Activated CD8-positive, alpha-beta T cell treated with anti-CD3 and anti-CD28 coated beads, Interleukin-2, amount 10 ng/mL, durations not matched to agents 7 days and 5 days (primary cell): ENCODE results near the gene CDHR2. TPM values are rescaled to one million over a fixed set of nuclear protein-coding genes. Genes with fewer than 3 reads are reported as not detected.
A peak's percentile ranks its signal among the peaks of the same experiment; 100 is the strongest.
"Not testable (repeated sequence)": the region's sequence is repeated elsewhere in the genome, so short reads cannot be mapped to it uniquely, and the experiment has no call there.

Experiments used
- ATAC-seq: fragments of 150-1000 bp; cut with Tn5 transposase; one replicate; pipeline ENCODE4 v1.10.0; 2021; ENCODE audit warnings: moderate library complexity
- CTCF ChIA-PET: fragments of 350-600 bp; sonication (Branson Sonifier 250); formaldehyde crosslinking; loops from one replicate; lab custom pipeline; 2021; ENCODE audit warnings: antibody characterized with exemption; lab: Charles Lee
- POLR2A ChIA-PET: fragments of 350-600 bp; sonication (Branson Sonifier 250); formaldehyde crosslinking; loops from one replicate; lab custom pipeline; 2021; ENCODE audit warnings: antibody characterized with exemption; lab: Charles Lee
- DNase-seq: peaks from one replicate; pipeline ENCODE4 v3.0.0-alpha.2; 2020
- H3K27ac Mint-ChIP-seq: one replicate; pipeline ENCODE4 v1.8.0; 2021; ENCODE audit warnings: mild to moderate bottlenecking, mixed read lengths
- H3K27me3 Mint-ChIP-seq: one replicate; pipeline ENCODE4 v1.8.0; 2021; ENCODE audit warnings: low read depth, mixed read lengths
- H3K36me3 Mint-ChIP-seq: one replicate; pipeline ENCODE4 v1.8.0; 2021; ENCODE audit warnings: low read depth, mixed read lengths
- H3K4me1 Mint-ChIP-seq: one replicate; pipeline ENCODE4 v1.8.0; 2021; ENCODE audit warnings: low read depth, mixed read lengths
- H3K4me3 Mint-ChIP-seq: one replicate; pipeline ENCODE4 v1.8.0; 2021; ENCODE audit warnings: mild to moderate bottlenecking, mixed read lengths
- H3K9me3 Mint-ChIP-seq: one replicate; pipeline ENCODE4 v1.8.0; 2022; ENCODE audit warnings: mixed read lengths; ENCODE audit not compliant: insufficient read depth
- total RNA-seq, 2 experiments: library from RNA; stranded (reverse); gene quantifications; one replicate each; pipeline ENCODE4 v1.2.3, GENCODE V29; 2021

Gene CDHR2
- total RNA-seq, 2 experiments from 2014 or later: 2.1 to 2.2 TPM

DNA sequence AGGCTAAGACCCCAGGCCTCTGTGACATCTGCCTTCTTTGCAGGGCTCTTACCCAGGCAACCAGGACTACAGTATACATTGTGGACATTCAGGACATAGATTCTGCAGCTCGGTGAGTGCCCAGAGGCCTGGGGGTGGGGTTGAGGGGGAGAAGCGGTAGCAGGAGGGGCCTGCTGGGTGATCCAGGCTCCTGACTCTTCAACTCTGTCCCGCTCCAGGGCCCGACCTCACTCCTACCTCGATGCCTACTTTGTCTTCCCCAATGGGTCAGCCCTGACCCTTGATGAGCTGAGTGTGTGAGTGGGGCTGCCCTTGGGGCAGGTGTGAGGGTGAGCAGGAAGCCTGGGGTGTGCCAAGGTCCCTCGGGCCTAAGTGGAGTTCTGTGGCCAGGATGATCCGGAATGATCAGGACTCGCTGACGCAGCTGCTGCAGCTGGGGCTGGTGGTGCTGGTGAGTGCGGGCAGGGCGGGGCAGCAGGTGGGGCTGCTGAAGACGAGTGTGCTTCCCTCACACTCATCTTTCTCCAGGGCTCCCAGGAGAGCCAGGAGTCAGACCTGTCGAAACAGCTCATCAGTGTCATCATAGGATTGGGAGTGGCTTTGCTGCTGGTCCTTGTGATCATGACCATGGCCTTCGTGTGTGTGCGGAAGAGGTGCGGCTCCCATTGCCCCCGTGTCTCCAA, 41.0 kb downstream of the CDHR2 start:
- H3K4me1 Mint-ChIP-seq: no peaks in the 10 kb centered on the region
- no peak overlapping the region for H3K4me3 Mint-ChIP-seq
- no peak for ATAC-seq
- POLR2A ChIA-PET: interaction anchor here (0.6 kb wide), 1 partner anchor 247 kb away, joined by 3 read pairs; no protein-coding TSS in a partner anchor
- DNase-seq: no peak
- no peaks in the 10 kb centered on the region for H3K36me3 Mint-ChIP-seq
- H3K27me3 Mint-ChIP-seq: no peaks in the 10 kb centered on the region
- H3K9me3 Mint-ChIP-seq: peaks cover 6% of the 10 kb centered on the region
- CTCF ChIA-PET: interaction anchor here (1.4 to 1.5 kb wide), 2 partner anchors 10 to 16 kb away, joined by 3 to 4 read pairs; no protein-coding TSS in a partner anchor
- no peak overlapping the region for H3K27ac Mint-ChIP-seq

DNA sequence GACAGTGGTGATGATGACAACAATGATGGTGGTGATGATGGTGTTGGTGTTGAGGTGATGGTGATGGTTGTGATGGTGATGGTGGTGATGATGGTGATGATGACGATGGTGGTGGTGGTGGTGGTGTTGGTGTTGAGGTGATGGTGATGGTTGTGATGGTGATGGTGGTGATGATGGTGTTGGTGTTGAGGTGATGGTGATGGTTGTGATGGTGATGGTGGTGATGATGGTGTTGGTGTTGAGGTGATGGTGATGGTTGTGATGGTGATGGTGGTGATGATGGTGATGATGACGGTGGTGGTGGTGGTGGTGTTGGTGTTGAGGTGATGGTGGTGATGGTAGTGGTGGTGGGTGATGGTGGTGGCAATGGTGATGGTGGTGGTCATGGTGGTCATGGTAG, 42.5 kb downstream of the CDHR2 start:
- H3K36me3 Mint-ChIP-seq, POLR2A ChIA-PET, H3K4me3 Mint-ChIP-seq: not testable (repeated sequence)

DNA sequence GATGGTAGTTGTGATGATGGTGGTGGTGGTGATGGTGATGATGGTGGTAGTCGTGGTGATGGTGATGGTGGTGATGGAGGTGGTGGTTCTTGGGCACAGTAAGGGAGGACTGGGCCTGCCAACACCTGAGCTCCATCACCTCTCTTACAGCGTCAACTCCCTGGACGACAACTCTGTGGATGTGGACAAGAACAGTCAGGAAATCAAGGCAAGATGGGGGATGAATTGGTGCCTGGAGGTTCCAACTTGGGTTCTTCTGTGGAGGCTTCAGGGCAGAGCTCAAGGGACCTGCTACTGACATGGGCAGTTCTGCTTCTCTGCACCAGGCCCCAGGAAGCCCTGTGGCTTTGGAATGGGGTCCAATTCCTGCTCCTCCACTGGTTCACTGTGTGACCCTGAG, 43.4 kb downstream of the CDHR2 start:
- no peak overlapping the region for H3K27ac Mint-ChIP-seq
- CTCF ChIA-PET: interaction anchor here (1.0 kb wide), 1 partner anchor 145 kb away, joined by 3 read pairs; no protein-coding TSS in a partner anchor
- H3K36me3 Mint-ChIP-seq: no peaks in the 10 kb centered on the region

More for the DNA sequence above, 42.5 kb downstream of the CDHR2 start:
- DNase-seq, H3K4me1 Mint-ChIP-seq, H3K27me3 Mint-ChIP-seq, H3K9me3 Mint-ChIP-seq, H3K27ac Mint-ChIP-seq, CTCF ChIA-PET, ATAC-seq: not testable (repeated sequence)

DNA sequence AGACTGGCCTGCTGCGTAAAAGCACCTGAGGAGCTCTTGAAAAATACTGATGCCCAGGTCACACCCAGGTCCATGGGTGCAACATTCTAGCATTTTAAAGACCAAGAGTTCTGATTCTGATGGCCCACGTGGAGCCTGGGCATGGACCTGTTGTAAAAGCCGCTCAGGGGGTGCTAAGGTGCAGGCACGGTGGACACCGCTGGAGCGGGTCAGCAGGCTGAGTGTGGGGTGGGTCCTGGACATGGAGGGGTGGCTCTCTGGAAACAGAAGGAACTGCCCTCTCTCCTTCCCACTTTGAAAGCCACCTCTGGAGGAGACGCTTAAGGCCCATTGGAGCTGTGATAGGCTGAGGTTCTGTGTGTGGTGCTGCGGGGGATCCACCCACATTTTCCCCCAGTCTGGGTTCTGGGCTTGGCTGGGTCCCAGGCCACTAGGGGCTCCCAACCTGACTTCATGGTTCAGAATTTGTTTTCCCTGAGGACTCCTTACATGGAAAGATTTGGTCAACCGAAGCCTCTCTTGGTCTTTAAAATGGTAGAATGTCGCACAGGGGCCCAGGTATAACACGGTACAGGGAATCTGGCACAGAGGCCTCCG, 44.2 kb downstream of the CDHR2 start:
- Mint-ChIP-seq H3K4me1 (peaks cover 8% of the 10 kb centered on the region), H3K9me3 (no peaks in the 10 kb centered on the region), H3K4me3 (no peak overlapping the region), H3K27me3 (peaks cover 2% of the 10 kb centered on the region), H3K36me3 (no peaks in the 10 kb centered on the region), H3K27ac (no peak overlapping the region)
- ChIA-PET POLR2A (no interaction called here), CTCF (interaction anchor here (1.0 kb wide), 1 partner anchor 146 kb away, joined by 3 read pairs; no protein-coding TSS in a partner anchor)
- DNase-seq: no peak
- no peak for ATAC-seq

More for the DNA sequence above, 43.4 kb downstream of the CDHR2 start:
- Mint-ChIP-seq H3K4me3 (no peak overlapping the region), H3K4me1 (peaks cover 8% of the 10 kb centered on the region), H3K9me3 (no peaks in the 10 kb centered on the region), H3K27me3 (no peaks in the 10 kb centered on the region)
- POLR2A ChIA-PET: no interaction called here
- DNase-seq: no peak
- no peak for ATAC-seq

DNA sequence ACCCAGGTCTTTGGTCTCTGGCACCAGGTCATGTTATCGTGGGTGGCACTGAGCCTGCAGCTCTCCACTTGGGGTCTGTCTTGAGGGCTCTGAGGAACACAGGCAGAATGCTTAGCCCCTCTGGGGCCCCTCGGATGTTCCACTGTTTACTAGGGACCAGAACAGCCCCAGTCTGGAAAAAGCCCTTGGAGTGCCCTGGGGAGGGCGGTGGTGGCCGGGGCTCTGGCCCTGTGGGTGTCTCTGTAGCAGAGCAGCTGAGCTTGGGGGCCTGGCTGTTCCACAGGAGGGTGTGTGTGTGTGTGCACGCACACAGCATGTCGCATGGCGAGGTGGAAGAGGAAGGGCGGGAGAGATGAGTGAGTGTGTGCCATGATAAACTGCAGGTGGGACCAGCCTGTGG, 45.4 kb downstream of the CDHR2 start:
- CTCF ChIA-PET: interaction anchor here (3.1 kb wide), 1 partner anchor 178 kb away, joined by 22 read pairs; the partner anchor contains the start of gene CLTB

DNA sequence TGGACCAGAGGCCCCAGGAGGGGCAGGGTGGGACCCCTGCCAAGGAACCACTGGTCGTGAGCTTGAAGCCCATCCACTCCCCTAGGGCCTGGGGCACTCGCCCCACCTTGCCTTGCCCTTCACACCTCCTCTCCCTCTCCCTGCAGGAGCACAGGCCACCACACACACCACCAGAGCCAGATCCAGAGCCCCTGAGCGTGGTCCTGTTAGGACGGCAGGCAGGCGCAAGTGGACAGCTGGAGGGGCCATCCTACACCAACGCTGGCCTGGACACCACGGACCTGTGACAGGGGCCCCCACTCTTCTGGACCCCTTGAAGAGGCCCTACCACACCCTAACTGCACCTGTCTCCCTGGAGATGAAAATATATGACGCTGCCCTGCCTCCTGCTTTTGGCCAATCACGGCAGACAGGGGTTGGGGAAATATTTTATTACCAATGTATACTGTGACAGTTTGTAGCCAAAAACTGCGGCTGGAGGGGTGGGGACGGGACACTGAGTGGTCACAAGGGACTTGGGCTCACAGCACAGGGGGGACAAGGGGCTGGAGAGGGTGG, 46.3 kb downstream of the CDHR2 start:
- Mint-ChIP-seq H3K4me3 (no peak overlapping the region), H3K4me1 (peaks cover 8% of the 10 kb centered on the region), H3K9me3 (no peaks in the 10 kb centered on the region), H3K27ac (no peak overlapping the region), H3K36me3 (no peaks in the 10 kb centered on the region), H3K27me3 (peaks cover 2% of the 10 kb centered on the region)
- POLR2A ChIA-PET: no interaction called here
- CTCF ChIA-PET: interaction anchor here (1.8 to 3.1 kb wide), 3 partner anchors 22 to 179 kb away, joined by 5 to 22 read pairs (median 7); partner anchors contain the start of gene CLTB
- no peak for DNase-seq
- ATAC-seq: no peak

More for the DNA sequence above, 45.4 kb downstream of the CDHR2 start:
- DNase-seq: no peak
- H3K4me1 Mint-ChIP-seq: peaks cover 8% of the 10 kb centered on the region
- H3K4me3 Mint-ChIP-seq: no peak overlapping the region
- no peaks in the 10 kb centered on the region for H3K36me3 Mint-ChIP-seq
- H3K27ac Mint-ChIP-seq: no peak overlapping the region
- no peak for ATAC-seq
- peaks cover 2% of the 10 kb centered on the region for H3K27me3 Mint-ChIP-seq
- no peaks in the 10 kb centered on the region for H3K9me3 Mint-ChIP-seq
- POLR2A ChIA-PET: no interaction called here

DNA sequence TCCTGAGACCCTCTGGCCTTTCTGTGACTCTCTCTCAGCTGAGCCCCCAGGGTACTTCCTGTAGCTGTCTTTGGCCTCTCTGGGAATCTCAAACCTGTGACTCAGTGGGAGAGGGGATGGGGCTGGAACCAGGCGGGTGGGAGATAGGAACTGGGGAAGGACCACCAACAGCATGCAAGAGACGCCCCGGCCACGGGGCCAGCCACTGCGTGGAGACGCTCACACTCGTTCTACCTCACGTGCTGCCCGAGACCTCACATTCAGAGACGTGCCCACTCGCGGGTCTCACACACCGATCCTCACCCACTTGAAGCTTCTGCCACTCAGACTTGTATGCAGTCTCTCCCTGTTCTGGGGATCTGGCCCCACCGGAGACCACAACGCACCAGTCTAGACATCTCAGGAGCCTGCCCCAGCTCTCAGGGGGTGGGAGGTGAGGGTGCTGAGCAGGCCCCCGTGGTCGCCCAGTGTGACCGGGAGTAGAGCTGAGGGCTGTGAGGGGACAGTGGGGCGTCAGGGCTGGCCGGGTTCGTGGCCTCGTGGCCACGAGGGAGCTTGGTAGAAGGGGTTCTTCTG, 47.0 kb downstream of the CDHR2 start:
- H3K36me3 Mint-ChIP-seq: no peaks in the 10 kb centered on the region
- H3K4me1 Mint-ChIP-seq: peaks cover 8% of the 10 kb centered on the region
- H3K9me3 Mint-ChIP-seq: no peaks in the 10 kb centered on the region
- H3K4me3 Mint-ChIP-seq: peak overlapping the region; percentile 66
- no peak for ATAC-seq
- H3K27ac Mint-ChIP-seq: no peak overlapping the region
- POLR2A ChIA-PET: no interaction called here
- no peak for DNase-seq
- CTCF ChIA-PET: interaction anchor here (0.9 to 3.1 kb wide), 8 partner anchors 10 to 242 kb away, joined by 3 to 22 read pairs (median 5); partner anchors contain the start of gene CLTB
- H3K27me3 Mint-ChIP-seq: peaks cover 2% of the 10 kb centered on the region

DNA sequence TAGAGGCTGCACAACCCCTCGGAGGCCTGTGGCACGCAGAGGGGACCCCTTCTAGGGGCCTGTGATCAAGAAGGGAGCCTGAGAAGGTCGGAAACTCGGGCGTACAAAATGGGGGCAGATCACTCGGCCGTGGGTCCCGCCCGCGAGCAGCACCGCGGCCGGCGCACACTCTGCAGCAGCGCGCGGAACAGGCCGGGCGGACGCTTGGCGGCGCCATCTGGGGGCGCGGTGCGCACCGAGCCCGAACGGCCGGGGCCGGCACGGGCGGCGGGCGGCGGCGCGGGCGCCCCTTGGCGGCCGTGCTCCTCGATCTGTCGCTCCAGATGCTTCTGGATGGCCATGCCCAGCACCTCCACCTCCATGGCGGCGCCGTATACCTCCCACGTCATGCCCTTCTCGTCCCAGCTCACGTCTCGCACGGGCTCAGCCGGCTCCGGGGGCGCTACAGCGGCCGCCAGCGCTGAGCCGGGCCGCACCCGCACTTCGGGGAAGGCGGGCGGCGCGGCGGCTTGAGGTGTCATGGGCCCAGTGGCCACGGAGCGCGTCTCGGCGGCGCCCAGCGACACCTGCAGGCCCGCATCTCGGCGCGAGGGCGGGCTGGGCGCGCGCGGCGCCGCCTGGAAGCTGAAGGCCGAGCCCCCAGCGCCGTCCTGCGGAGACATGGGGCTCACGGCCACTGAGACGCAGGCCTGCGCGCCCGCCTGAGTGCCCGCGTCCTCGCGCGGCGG, 47.7 kb downstream of the CDHR2 start:
- peak; percentile 90 for ATAC-seq
- Mint-ChIP-seq H3K27ac (no peak overlapping the region), H3K4me3 (peak overlapping the region; percentile 66), H3K36me3 (no peaks in the 10 kb centered on the region), H3K9me3 (no peaks in the 10 kb centered on the region), H3K27me3 (peaks cover 2% of the 10 kb centered on the region), H3K4me1 (peaks cover 8% of the 10 kb centered on the region)
- POLR2A ChIA-PET: no interaction called here
- peak; percentile 69 for DNase-seq
- CTCF ChIA-PET: interaction anchor here (0.7 to 3.1 kb wide), 12 partner anchors 10 to 362 kb away, joined by 3 to 22 read pairs (median 4); partner anchors contain the start of gene CLTB

DNA sequence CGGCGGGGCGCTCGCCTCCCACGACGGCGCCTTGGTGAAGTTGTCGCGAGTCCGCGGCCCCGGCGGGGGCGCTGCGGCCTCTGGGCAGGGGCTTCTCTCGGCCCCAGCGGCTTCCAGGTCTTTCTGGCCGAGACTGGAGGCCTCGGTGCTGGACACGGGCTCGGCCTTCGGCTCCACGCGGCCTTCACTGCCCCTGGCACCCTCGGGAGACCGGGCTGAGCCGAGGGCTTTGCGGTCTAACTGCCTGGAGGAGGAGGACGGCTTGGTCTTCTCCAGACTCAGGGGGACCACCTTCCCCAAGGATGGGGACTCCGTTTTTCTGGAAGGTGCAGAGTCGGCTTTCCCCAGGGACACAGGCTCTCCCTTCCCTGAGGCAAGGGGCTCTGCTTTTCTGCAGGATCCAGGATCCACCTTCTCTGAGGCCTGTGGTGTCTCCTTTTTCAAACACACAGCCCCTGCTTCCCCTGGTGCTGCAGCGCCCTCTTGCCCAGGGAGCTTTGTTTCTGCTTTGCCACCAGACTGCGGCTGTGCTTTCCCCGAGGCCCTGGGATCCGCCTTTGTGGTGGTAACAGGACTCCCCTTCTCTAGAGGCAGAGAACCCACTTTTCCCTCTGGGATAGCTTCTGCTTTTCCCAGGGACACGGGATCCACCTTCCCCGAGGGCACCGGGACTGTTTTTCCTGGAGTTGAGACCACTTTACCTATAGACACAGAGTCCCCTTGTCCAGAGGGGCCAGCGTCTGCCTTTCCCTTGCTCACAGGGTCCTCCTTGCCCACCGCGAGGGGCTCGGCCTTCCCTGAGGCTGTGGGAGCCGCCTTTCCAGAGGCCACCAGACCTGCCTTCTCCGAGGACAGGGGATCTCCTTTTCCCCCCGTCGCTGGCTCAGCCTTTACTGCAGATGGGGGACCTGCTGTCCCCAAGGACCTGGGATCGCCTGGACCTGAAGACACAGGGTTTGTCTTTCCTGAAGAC, 48.6 kb downstream of the CDHR2 start:
- peaks cover 2% of the 10 kb centered on the region for H3K27me3 Mint-ChIP-seq
- no peaks in the 10 kb centered on the region for H3K36me3 Mint-ChIP-seq
- peak overlapping the region; percentile 29 for H3K4me3 Mint-ChIP-seq
- ChIA-PET POLR2A (no interaction called here), CTCF (interaction anchor here (0.7 to 3.1 kb wide), 10 partner anchors 9 to 363 kb away, joined by 3 to 22 read pairs (median 4); partner anchors contain the start of gene CLTB)
- peak; percentile 34 for DNase-seq
- no peak overlapping the region for H3K27ac Mint-ChIP-seq
- no peaks in the 10 kb centered on the region for H3K9me3 Mint-ChIP-seq
- H3K4me1 Mint-ChIP-seq: peaks cover 8% of the 10 kb centered on the region
- ATAC-seq: no peak

DNA sequence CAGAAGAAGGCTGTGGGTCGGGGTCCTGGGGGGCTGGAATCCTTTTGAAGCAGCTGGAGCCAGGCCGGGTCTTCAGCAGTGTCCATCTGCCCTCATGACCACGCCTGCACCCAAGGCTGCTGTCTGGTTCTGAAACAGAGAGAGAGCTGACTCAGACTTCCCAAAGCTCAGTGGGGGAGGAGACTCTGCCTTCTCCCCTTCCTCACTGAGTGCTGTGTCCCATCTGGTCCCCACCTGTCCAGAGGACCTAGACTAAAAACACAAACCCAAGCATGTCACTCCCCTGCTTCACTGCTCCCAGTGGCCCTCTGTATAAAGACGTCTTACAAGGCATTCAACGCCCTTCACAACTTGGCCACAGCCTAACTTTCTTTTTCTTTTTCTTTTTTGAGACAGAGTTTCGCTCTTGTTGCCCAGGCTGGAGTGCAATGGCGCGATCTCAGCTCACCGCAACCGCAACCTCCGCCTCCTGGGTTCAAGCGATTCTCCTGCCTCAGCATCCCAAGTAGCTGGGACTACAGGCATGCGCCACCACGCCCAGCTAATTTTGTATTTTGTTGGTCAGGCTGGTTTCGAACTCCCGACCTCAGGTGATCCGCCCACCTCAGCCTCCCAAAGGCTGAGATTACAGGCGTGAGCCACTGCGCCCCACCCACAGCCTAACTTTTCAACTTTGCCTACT, 50.7 kb downstream of the CDHR2 start:
- DNase-seq, H3K9me3 Mint-ChIP-seq, H3K4me3 Mint-ChIP-seq, ATAC-seq, POLR2A ChIA-PET, CTCF ChIA-PET, H3K4me1 Mint-ChIP-seq, H3K27me3 Mint-ChIP-seq, H3K27ac Mint-ChIP-seq, H3K36me3 Mint-ChIP-seq: not testable (repeated sequence)
